ENCODE data around the gene CD48. TPM values are rescaled to one million over a fixed set of nuclear protein-coding genes. Genes with fewer than 3 reads are reported as not detected.
A peak's percentile ranks its signal among the peaks of the same experiment; 100 is the strongest.
"Not testable (repeated sequence)": the region's sequence is repeated elsewhere in the genome, so short reads cannot be mapped to it uniquely, and the experiment has no call there.

Gene CD48
- total and polyA plus RNA-seq, 3 experiments from 2014 or later, result 224 to 250 (median 234) TPM

DNA sequence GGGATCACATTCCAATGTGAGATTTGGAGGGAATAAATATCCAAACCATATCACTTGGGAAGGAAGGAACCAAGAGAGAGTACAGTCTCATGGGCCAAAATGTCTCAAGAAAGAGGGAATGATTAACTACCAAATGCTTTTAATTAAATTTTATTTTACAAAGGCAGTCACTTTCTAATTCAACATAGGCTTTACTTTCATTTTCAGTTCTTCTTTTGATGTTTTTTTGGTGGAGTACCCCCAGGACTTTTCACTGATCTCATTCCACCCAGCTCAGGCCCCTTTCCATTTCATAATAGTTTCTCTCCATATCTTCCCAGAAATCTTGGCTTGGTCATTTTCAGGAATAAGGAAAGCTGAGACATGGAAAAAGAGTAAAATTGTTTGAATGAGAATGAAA, 22.3 kb upstream of the CD48 start:
- no peaks in the 10 kb centered on the region for H3K27me3 ChIP-seq (ENCODE audit: insufficient read depth, low read length, poor library complexity, severe bottlenecking)
- peaks cover 13 to 33% (median 26%) of the 10 kb centered on the region in 5 donors for H3K9me3 Mint-ChIP-seq
- H3K9me3 ChIP-seq (ENCODE audit: low read length), result no peaks in the 10 kb centered on the region
- ChIA-PET CTCF (interaction anchor here (1.1 to 2.3 kb wide), 2 partner anchors 11 to 34 kb away, joined by 4 to 16 read pairs; no protein-coding TSS in a partner anchor), POLR2A (interaction anchor here (0.7 kb wide), 1 partner anchor 22 kb away, joined by 3 read pairs; no protein-coding TSS in a partner anchor)
- peak in 1 of 5 donors; percentile 19 for DNase-seq
- no peaks in the 10 kb centered on the region for H3K27me3 Mint-ChIP-seq
- peaks cover 21% of the 10 kb centered on the region for H3K4me1 ChIP-seq (ENCODE audit: insufficient read depth, low read length)
- H3K4me3 ChIP-seq (ENCODE audit: low read length), result peak overlapping the region; percentile 41
- peaks cover 0 to 34% (median 13%) of the 10 kb centered on the region in 3 donors for H3K36me3 Mint-ChIP-seq
- peak overlapping the region; percentile 29 to 80 (median 76) for H3K4me3 Mint-ChIP-seq
- no peak overlapping the region for H3K27ac ChIP-seq (ENCODE audit: low read depth, low read length)
- peak overlapping the region; percentile 48 to 91 (median 73) for H3K27ac Mint-ChIP-seq
- peaks cover 47 to 51% (median 51%) of the 10 kb centered on the region in 3 donors for H3K4me1 Mint-ChIP-seq
- H3K36me3 ChIP-seq (ENCODE audit: insufficient read depth, low read length), result no peaks in the 10 kb centered on the region

DNA sequence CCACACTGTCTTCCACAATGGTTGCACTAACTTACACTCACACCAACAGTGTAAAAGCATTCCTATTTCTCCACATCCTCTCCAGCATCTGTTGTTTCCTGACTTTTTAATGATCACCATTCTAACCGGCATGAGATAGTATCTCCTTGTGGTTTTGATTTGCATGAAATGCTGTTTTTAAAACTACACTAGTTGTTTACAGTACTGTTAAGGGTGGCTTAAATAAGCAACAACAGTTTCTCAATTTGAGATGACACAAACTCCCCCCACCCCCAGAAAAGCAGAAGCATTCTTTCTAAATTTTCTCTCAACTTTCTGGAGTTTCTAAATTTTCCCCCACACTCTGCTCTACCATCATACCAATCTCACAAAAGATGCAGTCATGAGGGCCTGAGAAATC, 20.4 kb upstream of the CD48 start:
- H3K4me3 ChIP-seq (ENCODE audit: low read length), result no peak overlapping the region
- H3K27ac ChIP-seq (ENCODE audit: low read depth, low read length), result no peak overlapping the region
- H3K27ac Mint-ChIP-seq, result peak overlapping the region in 1 of 8 donors; percentile 87
- H3K27me3 Mint-ChIP-seq, result no peaks in the 10 kb centered on the region
- CTCF ChIA-PET, result interaction anchor here (1.3 to 2.3 kb wide), 3 partner anchors 36 to 51 kb away, joined by 4 to 16 read pairs (median 4); no protein-coding TSS in a partner anchor
- H3K9me3 Mint-ChIP-seq, result peaks cover 5 to 22% (median 13%) of the 10 kb centered on the region in 5 donors
- no peaks in the 10 kb centered on the region for H3K36me3 ChIP-seq (ENCODE audit: insufficient read depth, low read length)
- H3K4me1 Mint-ChIP-seq, result peaks cover 34 to 38% (median 37%) of the 10 kb centered on the region in 3 donors
- H3K4me3 Mint-ChIP-seq, result no peak overlapping the region
- POLR2A ChIA-PET, result no interaction called here
- no peaks in the 10 kb centered on the region for H3K27me3 ChIP-seq (ENCODE audit: insufficient read depth, low read length, poor library complexity, severe bottlenecking)
- H3K9me3 ChIP-seq (ENCODE audit: low read length), result no peaks in the 10 kb centered on the region
- peaks cover 19% of the 10 kb centered on the region for H3K4me1 ChIP-seq (ENCODE audit: insufficient read depth, low read length)
- peaks cover 0 to 32% (median 11%) of the 10 kb centered on the region in 3 donors for H3K36me3 Mint-ChIP-seq
- DNase-seq, result no peak

DNA sequence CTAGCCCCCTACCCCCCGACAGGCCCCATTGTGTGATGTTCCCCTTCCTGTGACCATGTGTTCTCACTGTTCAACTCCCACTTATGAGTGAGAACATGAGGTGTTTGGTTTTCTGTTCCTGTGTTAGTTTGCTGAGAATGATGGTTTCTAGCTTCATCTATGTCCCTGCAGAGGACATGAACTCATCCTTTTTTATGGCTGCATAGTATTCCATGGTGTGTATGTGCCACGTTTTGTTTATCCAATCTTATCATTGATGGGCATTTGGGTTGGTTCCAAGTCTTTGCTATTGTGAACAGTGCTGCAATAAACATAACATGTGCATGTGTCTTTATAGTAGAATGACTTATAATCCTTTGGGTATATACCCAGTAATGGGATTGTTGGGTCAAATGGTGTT, 19.9 kb upstream of the CD48 start:
- H3K27me3 ChIP-seq (ENCODE audit: insufficient read depth, low read length, poor library complexity, severe bottlenecking); H3K4me3 Mint-ChIP-seq; DNase-seq; H3K27ac ChIP-seq (ENCODE audit: low read depth, low read length); POLR2A ChIA-PET; H3K27me3 Mint-ChIP-seq; H3K9me3 ChIP-seq (ENCODE audit: low read length); H3K4me3 ChIP-seq (ENCODE audit: low read length); H3K36me3 ChIP-seq (ENCODE audit: insufficient read depth, low read length): not testable (repeated sequence)
- Mint-ChIP-seq H3K27ac (peak overlapping the region in 1 of 8 donors; percentile 35), H3K9me3 (peaks cover 3 to 18% (median 8%) of the 10 kb centered on the region in 5 donors), H3K4me1 (peaks cover 34 to 38% (median 37%) of the 10 kb centered on the region in 3 donors), H3K36me3 (peaks cover 0 to 29% (median 9%) of the 10 kb centered on the region in 3 donors)
- CTCF ChIA-PET, result interaction anchor here (1.3 to 2.3 kb wide), 3 partner anchors 36 to 51 kb away, joined by 4 to 16 read pairs (median 4); no protein-coding TSS in a partner anchor
- H3K4me1 ChIP-seq (ENCODE audit: insufficient read depth, low read length), result peaks cover 23% of the 10 kb centered on the region

DNA sequence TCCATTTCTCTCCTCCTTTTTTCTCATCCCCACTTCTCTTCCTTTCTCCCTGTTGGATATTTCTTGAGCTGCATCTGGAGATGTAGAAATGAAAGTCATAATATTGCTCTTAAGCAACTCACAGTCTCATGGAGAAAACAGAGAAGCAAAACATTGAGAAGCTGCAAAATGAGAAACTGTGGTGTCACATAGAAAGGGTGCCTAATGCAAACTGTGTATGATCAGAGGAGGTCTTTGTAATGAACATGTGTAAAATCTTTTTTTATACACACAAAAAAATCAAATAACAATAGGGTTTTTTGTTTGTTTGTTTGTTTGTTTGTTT, 15.7 kb upstream of the CD48 start:
- POLR2A ChIA-PET, result interaction anchor here (0.5 to 1.5 kb wide), 3 partner anchors 37 to 42 kb away, joined by 3 to 7 read pairs (median 4); no protein-coding TSS in a partner anchor
- H3K36me3 Mint-ChIP-seq, result peaks cover 0 to 9% (median 0%) of the 10 kb centered on the region in 3 donors
- no peaks in the 10 kb centered on the region for H3K27me3 ChIP-seq (ENCODE audit: insufficient read depth, low read length, poor library complexity, severe bottlenecking)
- CTCF ChIA-PET, result interaction anchor here (0.5 to 9.3 kb wide), 20 partner anchors 9 to 263 kb away, joined by 3 to 185 read pairs (median 6); partner anchors contain the start of genes CD48 and SLAMF7
- no peaks in the 10 kb centered on the region for H3K9me3 ChIP-seq (ENCODE audit: low read length)
- H3K27ac ChIP-seq (ENCODE audit: low read depth, low read length), result no peak overlapping the region
- H3K27me3 Mint-ChIP-seq, result no peaks in the 10 kb centered on the region
- H3K36me3 ChIP-seq (ENCODE audit: insufficient read depth, low read length), result no peaks in the 10 kb centered on the region
- no peak overlapping the region for H3K4me3 Mint-ChIP-seq
- H3K9me3 Mint-ChIP-seq, result no peaks in the 10 kb centered on the region
- no peak for DNase-seq
- H3K4me1 Mint-ChIP-seq, result peaks cover 22 to 23% (median 22%) of the 10 kb centered on the region in 3 donors
- H3K4me3 ChIP-seq (ENCODE audit: low read length), result no peak overlapping the region
- peaks cover 20% of the 10 kb centered on the region for H3K4me1 ChIP-seq (ENCODE audit: insufficient read depth, low read length)
- no peak overlapping the region for H3K27ac Mint-ChIP-seq

DNA sequence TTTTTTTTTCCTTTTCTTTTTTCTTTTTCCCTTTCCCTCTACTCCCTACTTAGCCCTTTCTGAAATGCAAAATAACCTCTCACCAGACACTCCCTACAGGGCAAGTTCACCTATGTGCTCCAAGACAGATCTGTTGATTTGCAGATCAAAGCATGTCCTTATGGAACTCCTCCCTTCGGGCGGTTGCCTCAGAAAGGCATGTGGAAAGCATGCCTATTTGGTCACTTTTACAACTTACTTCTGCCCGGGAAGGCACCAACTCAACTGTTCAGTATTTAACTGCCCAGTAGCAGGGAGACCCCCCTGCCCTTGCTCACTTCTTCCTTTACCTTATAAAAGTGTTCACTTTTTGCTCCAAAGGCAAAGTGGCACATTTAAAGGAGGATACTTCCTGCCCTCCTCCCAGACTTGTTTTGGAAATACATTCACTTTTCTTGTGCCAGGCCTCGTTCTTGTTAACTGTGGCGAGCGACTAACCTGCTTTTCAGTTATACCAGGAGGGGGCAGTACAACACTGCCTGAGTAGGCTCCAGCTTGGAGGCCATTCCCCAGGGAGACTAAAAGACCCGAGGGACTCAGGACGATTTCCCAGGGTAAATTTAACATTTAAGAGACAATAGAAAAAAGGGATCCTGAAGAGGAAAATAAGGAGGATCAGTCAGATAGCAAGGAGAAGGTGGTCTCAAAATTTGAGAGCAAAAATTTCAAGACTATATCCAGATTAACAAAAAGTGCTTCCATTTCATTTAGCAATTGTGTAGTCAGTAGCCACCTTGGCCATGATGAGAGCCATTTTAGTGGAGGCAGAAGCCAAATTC, 15.1 kb upstream of the CD48 start:
- DNase-seq, result peak in 4 of 5 donors; percentile 58 to 82 (median 75)
- Histone ChIP-seq H3K27ac (ENCODE audit: low read depth, low read length) (no peak overlapping the region), H3K36me3 (ENCODE audit: insufficient read depth, low read length) (no peaks in the 10 kb centered on the region), H3K9me3 (ENCODE audit: low read length) (no peaks in the 10 kb centered on the region), H3K27me3 (ENCODE audit: insufficient read depth, low read length, poor library complexity, severe bottlenecking) (no peaks in the 10 kb centered on the region), H3K4me3 (ENCODE audit: low read length) (no peak overlapping the region), H3K4me1 (ENCODE audit: insufficient read depth, low read length) (peaks cover 21% of the 10 kb centered on the region)
- no peak overlapping the region for H3K4me3 Mint-ChIP-seq
- no peak overlapping the region for H3K27ac Mint-ChIP-seq
- H3K27me3 Mint-ChIP-seq, result no peaks in the 10 kb centered on the region
- H3K9me3 Mint-ChIP-seq, result no peaks in the 10 kb centered on the region
- H3K4me1 Mint-ChIP-seq, result peaks cover 20 to 21% (median 20%) of the 10 kb centered on the region in 3 donors
- ChIA-PET POLR2A (interaction anchor here (0.5 to 1.5 kb wide), 4 partner anchors 12 to 42 kb away, joined by 3 to 7 read pairs (median 4); no protein-coding TSS in a partner anchor), CTCF (interaction anchor here (0.5 to 9.3 kb wide), 24 partner anchors 10 to 264 kb away, joined by 3 to 185 read pairs (median 6); partner anchors contain the start of genes CD48, ITLN2 and SLAMF7)
- peaks cover 0 to 3% (median 0%) of the 10 kb centered on the region in 3 donors for H3K36me3 Mint-ChIP-seq

DNA sequence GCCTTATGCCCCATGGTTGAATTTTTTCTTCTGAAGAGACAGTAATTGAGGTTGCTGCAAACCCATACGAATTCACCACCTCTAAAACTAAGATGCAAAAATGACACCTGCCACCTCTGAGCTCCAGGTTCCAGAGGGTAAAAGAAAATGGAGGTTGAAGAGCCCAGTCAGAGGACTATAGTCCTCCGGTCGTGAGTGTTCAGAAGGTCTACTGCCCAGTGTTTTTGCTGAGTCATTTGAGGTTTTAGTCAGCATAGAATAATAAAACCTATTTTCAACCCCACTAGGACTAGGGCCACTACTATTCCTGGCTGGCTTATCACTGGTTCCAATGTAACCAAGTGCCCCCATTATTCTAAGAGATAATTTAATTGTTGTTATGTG, 14.5 kb upstream of the CD48 start:
- Mint-ChIP-seq H3K27ac (no peak overlapping the region), H3K9me3 (no peaks in the 10 kb centered on the region)
- CTCF ChIA-PET, result interaction anchor here (0.7 to 9.3 kb wide), 19 partner anchors 11 to 264 kb away, joined by 3 to 185 read pairs (median 7); partner anchors contain the start of genes CD48, ITLN2 and SLAMF7

DNA sequence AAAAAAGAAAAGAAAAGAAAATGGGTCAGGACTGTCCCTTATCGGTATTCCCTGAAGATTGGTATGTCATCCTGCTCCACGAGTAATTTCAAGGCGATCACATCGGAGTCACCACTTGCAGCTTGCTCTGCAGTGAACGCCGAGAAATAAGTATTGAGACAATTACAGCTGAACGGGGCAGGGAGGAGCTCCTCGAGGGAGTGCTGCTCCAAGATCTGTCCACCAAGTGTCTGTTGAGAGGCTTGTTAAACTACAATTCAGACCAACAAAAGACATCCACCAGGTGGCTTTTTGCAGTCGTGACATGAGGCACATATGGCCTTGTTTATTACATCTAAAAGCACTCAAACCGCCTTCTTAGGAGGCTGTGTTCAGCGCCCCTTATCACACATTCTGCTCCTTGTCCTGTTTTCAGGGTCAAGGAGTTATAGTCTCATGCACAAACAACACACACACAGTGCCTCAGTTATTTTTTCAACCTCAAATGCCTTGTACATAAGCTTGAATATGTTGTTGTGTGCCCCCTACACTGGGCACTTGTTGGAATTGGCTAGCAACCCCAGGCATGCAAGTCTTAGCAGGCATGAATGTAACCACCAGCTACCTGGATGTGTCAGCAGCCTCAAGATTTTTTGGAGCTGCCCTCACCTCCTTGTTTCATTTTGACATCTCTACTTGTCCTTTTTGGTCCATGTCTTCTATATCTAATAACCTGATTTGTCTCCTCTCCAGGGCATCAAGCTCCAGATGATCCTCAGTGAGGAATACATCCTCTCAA, 13.0 kb upstream of the CD48 start:
- no peaks in the 10 kb centered on the region for H3K36me3 ChIP-seq (ENCODE audit: insufficient read depth, low read length)
- no peaks in the 10 kb centered on the region for H3K9me3 ChIP-seq (ENCODE audit: low read length)
- CTCF ChIA-PET, result interaction anchor here (1.0 to 9.3 kb wide), 20 partner anchors 11 to 296 kb away, joined by 3 to 185 read pairs (median 6); partner anchors contain the start of genes CD48 and ITLN2
- no peak overlapping the region for H3K27ac ChIP-seq (ENCODE audit: low read depth, low read length)
- H3K27me3 ChIP-seq (ENCODE audit: insufficient read depth, low read length, poor library complexity, severe bottlenecking), result no peaks in the 10 kb centered on the region
- Mint-ChIP-seq H3K4me3 (no peak overlapping the region), H3K9me3 (no peaks in the 10 kb centered on the region), H3K27me3 (no peaks in the 10 kb centered on the region), H3K4me1 (peaks cover 25 to 30% (median 29%) of the 10 kb centered on the region in 3 donors), H3K27ac (peak overlapping the region in 6 of 8 donors; percentile 25 to 67 (median 38)), H3K36me3 (no peaks in the 10 kb centered on the region)
- no peak overlapping the region for H3K4me3 ChIP-seq (ENCODE audit: low read length)
- peaks cover 21% of the 10 kb centered on the region for H3K4me1 ChIP-seq (ENCODE audit: insufficient read depth, low read length)
- POLR2A ChIA-PET, result interaction anchor here (1.4 kb wide), 1 partner anchor 13 kb away, joined by 3 read pairs; the partner anchor contains the start of gene CD48
- no peak for DNase-seq

More for the DNA sequence above, 14.5 kb upstream of the CD48 start:
- POLR2A ChIA-PET, result interaction anchor here (0.6 kb wide), 1 partner anchor 12 kb away, joined by 3 read pairs; no protein-coding TSS in a partner anchor
- no peak for DNase-seq
- Mint-ChIP-seq H3K4me3 (no peak overlapping the region), H3K4me1 (peaks cover 17 to 22% (median 17%) of the 10 kb centered on the region in 3 donors), H3K36me3 (no peaks in the 10 kb centered on the region), H3K27me3 (no peaks in the 10 kb centered on the region)
- H3K27ac ChIP-seq (ENCODE audit: low read depth, low read length), result no peak overlapping the region
- peaks cover 21% of the 10 kb centered on the region for H3K4me1 ChIP-seq (ENCODE audit: insufficient read depth, low read length)
- H3K36me3 ChIP-seq (ENCODE audit: insufficient read depth, low read length), result no peaks in the 10 kb centered on the region
- no peaks in the 10 kb centered on the region for H3K9me3 ChIP-seq (ENCODE audit: low read length)
- H3K4me3 ChIP-seq (ENCODE audit: low read length), result no peak overlapping the region
- H3K27me3 ChIP-seq (ENCODE audit: insufficient read depth, low read length, poor library complexity, severe bottlenecking), result no peaks in the 10 kb centered on the region
